CD4-positive, alpha-beta T cell (primary cell): ENCODE measurements around the gene RSL24D1. TPM values are rescaled to one million over a fixed set of nuclear protein-coding genes. Genes with fewer than 3 reads are reported as not detected.

ENCODE experiments used
- ATAC-seq: fragments of 200-7000 bp; cut with Tn5 transposase; one replicate; pipeline ENCODE4 v1.10.0; 2022; ENCODE audit warnings: mild to moderate bottlenecking; ENCODE audit not compliant: poor library complexity
- CTCF ChIA-PET: fragments of 350-600 bp; sonication (Branson Sonifier 250); formaldehyde crosslinking; loops from one replicate; lab custom pipeline; 2021; ENCODE audit warnings: antibody characterized with exemption, inconsistent platforms; lab: Charles Lee
- POLR2A ChIA-PET: fragments of 350-600 bp; sonication (Branson Sonifier 250); formaldehyde crosslinking; loops from one replicate; lab custom pipeline; 2021; ENCODE audit warnings: antibody characterized with exemption, inconsistent platforms; lab: Charles Lee
- DNase-seq, 14 experiments: peaks; one replicate each; pipeline ENCODE4 v3.0.0-alpha.2; 2013 to 2020; ENCODE audit warnings: mixed read lengths in 2 of 14
- H3K27ac ChIP-seq, 2 donors: one replicate each; pipeline versions ENCODE4 v1.5.1 to v1.7.0; 2013; ENCODE audit warnings: low read length in 2 of 2, low read depth in 1 of 2, mild to moderate bottlenecking in 1 of 2
- H3K27me3 ChIP-seq, 2 experiments: 1 replicate in 1 of 2; 2 replicates in 1 of 2; pipeline versions ENCODE4 v1.6.1 to v1.7.0; 2013; ENCODE audit warnings: low read length in 2 of 2, control low read depth in 1 of 2, mild to moderate bottlenecking in 1 of 2, moderate library complexity in 1 of 2; ENCODE audit not compliant: insufficient read depth in 2 of 2, control insufficient read depth in 1 of 2
- H3K36me3 ChIP-seq: one replicate; pipeline ENCODE4 v1.6.1; 2013; ENCODE audit warnings: low read length, control low read depth; ENCODE audit not compliant: insufficient read depth
- H3K4me1 ChIP-seq: one replicate; pipeline ENCODE4 v1.6.1; 2013; ENCODE audit warnings: low read length, control low read depth; ENCODE audit not compliant: insufficient read depth
- H3K4me3 ChIP-seq: one replicate; pipeline ENCODE4 v1.5.1; 2013; ENCODE audit warnings: mild to moderate bottlenecking, low read length, moderate library complexity
- H3K9me3 ChIP-seq, 2 experiments: 1 replicate in 1 of 2; 2 replicates in 1 of 2; pipeline versions ENCODE4 v1.6.1 to v1.7.0; 2013; ENCODE audit warnings: low read length in 2 of 2, mild to moderate bottlenecking in 2 of 2, control low read depth in 1 of 2, moderate library complexity in 1 of 2; ENCODE audit not compliant: control insufficient read depth in 1 of 2, insufficient read depth in 1 of 2
- H3K27ac Mint-ChIP-seq: one replicate; pipeline ENCODE4 v1.8.0; 2020; ENCODE audit warnings: mixed read lengths
- H3K27me3 Mint-ChIP-seq: one replicate; pipeline ENCODE4 v1.8.0; 2021; ENCODE audit warnings: mixed read lengths
- H3K36me3 Mint-ChIP-seq: one replicate; pipeline ENCODE4 v1.8.0; 2021; ENCODE audit warnings: low read depth, mixed read lengths
- H3K4me1 Mint-ChIP-seq: one replicate; pipeline ENCODE4 v1.8.0; 2021; ENCODE audit warnings: low read depth, mixed read lengths
- H3K4me3 Mint-ChIP-seq: one replicate; pipeline ENCODE4 v1.8.0; 2020; ENCODE audit warnings: mild to moderate bottlenecking, mixed read lengths
- H3K9me3 Mint-ChIP-seq: one replicate; pipeline ENCODE4 v1.8.0; 2020; ENCODE audit warnings: mixed read lengths
- intact Hi-C, 2 experiments: fragments of 100-400 bp; cut with DNase I in 1 of 2; cut with micrococcal nuclease in 1 of 2; formaldehyde crosslinking; loops; one replicate each; pipeline versions ENCODE4 v1.15.1 to v1.9.0; 2023 to 2025; cut with DNase I, micrococcal nuclease
- total RNA-seq, 174 experiments: library from RNA in 2 of 174; stranded (reverse) in 2 of 174; gene quantifications; one replicate each; pipeline ENCODE4 v1.2.3 and lab custom pipeline; 2021 to 2026
- TF ChIP-seq, protein P1 (sequence below): fragments of 200-600 bp; IDR thresholded peaks from one replicate; pipeline ENCODE4 v1.8.0; 2022; ENCODE audit warnings: antibody characterized with exemption, mild to moderate bottlenecking

Gene RSL24D1
- total RNA-seq, 2 experiments from 2014 or later = 163 to 164 TPM

DNA sequence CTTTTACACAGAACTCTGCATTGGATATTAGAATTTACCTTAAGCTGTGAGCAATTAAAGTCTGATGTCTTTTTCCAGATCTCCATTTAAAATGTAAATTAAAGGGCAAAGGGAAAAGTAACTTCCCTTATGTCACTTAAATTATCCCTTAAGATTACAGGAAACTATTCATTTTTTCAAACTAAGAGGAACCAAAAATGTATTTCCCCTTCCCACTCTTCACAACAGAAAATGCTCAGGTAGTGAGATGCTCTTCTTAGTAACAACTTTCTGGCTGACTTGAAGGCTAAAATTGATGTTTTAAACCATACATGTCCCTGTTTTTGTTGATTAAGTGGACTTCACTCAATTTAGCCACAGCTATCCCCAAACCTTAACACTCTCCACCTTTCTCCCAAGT lies 17.6 kb downstream of the RSL24D1 start:
- ChIA-PET CTCF (interaction anchor here (1.2 kb wide), 1 partner anchor 18 kb away, joined by 4 read pairs; the partner anchor contains the start of gene RSL24D1), POLR2A (interaction anchor here (0.6 kb wide), 1 partner anchor 11 kb away, joined by 3 read pairs; no protein-coding TSS in a partner anchor)
- no peaks in the 10 kb centered on the region for H3K27me3 Mint-ChIP-seq
- H3K9me3 Mint-ChIP-seq = no peaks in the 10 kb centered on the region
- DNase-seq = no peak
- peaks cover 1% of the 10 kb centered on the region for H3K4me1 Mint-ChIP-seq
- Histone ChIP-seq H3K4me1 (no peaks in the 10 kb centered on the region), H3K27me3 (no peaks in the 10 kb centered on the region), H3K36me3 (peaks cover 56% of the 10 kb centered on the region), H3K27ac (no peak overlapping the region), H3K9me3 (no peaks in the 10 kb centered on the region), H3K4me3 (no peak overlapping the region)
- no peak overlapping the region for H3K4me3 Mint-ChIP-seq
- no peak overlapping the region for H3K27ac Mint-ChIP-seq
- peaks cover 73% of the 10 kb centered on the region for H3K36me3 Mint-ChIP-seq
- intact Hi-C loops = no loop called here
- ATAC-seq = no peak
- TF ChIP-seq, protein P1, sequence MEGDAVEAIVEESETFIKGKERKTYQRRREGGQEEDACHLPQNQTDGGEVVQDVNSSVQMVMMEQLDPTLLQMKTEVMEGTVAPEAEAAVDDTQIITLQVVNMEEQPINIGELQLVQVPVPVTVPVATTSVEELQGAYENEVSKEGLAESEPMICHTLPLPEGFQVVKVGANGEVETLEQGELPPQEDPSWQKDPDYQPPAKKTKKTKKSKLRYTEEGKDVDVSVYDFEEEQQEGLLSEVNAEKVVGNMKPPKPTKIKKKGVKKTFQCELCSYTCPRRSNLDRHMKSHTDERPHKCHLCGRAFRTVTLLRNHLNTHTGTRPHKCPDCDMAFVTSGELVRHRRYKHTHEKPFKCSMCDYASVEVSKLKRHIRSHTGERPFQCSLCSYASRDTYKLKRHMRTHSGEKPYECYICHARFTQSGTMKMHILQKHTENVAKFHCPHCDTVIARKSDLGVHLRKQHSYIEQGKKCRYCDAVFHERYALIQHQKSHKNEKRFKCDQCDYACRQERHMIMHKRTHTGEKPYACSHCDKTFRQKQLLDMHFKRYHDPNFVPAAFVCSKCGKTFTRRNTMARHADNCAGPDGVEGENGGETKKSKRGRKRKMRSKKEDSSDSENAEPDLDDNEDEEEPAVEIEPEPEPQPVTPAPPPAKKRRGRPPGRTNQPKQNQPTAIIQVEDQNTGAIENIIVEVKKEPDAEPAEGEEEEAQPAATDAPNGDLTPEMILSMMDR = no peak

DNA sequence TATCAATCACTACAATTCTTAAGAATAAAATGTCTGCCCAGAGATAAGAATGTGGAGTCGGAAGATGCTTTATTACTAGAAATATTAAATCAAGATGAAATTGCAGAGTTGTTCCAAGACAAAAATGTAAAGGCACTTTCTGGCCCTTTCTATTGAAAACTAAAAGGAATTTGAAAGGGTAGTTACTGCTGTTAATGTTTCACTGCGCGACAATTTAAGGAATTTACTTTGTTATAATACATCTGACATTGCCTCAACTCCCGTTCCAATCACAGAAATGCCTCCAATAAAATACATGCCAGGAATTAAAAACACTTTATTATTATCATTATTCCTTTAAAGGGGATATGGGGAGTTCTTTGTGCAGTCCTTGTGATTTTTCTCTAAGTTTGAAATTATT lies 26.4 kb downstream of the RSL24D1 start:
- Mint-ChIP-seq H3K4me3 (no peak overlapping the region), H3K4me1 (no peaks in the 10 kb centered on the region), H3K36me3 (peaks cover 6% of the 10 kb centered on the region), H3K9me3 (no peaks in the 10 kb centered on the region), H3K27ac (no peak overlapping the region), H3K27me3 (no peaks in the 10 kb centered on the region)
- Histone ChIP-seq H3K27ac (no peak overlapping the region), H3K4me3 (no peak overlapping the region), H3K27me3 (no peaks in the 10 kb centered on the region), H3K36me3 (no peaks in the 10 kb centered on the region), H3K4me1 (no peaks in the 10 kb centered on the region), H3K9me3 (no peaks in the 10 kb centered on the region)
- TF ChIP-seq, protein P1 = no peak
- ATAC-seq = no peak
- no peak for DNase-seq
- ChIA-PET POLR2A (no interaction called here), CTCF (no interaction called here)
- intact Hi-C loops = no loop called here

DNA sequence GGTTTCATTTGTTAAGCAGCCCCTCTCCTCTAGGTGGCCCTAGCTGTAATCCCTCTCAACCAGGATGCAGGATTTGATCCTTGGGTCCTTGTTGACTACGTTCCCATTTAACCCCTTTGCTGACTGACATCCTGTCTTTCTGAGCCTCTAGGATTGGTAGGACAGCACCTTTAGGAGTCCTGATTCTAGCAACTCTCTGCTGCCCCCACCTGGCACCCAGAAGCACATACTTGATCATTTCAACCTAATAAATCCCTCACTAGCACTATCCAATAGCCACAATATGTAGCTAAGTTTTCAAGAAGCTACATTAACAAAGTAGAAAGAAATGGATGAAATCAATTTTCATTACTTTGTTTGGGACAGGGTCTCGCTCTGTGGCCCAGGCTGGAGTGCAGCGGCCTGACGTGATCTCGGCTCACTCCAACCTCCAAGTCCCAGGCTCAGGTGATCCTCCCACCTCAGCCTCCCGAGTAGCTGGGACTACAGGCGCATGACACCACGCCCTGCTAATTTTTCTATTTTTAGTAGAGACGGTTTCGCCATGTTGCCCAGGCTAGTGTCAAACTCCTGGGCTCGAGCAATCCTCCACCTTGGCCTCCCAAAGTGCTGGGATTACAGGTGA lies 28.3 kb downstream of the RSL24D1 start:
- no peaks in the 10 kb centered on the region for H3K36me3 ChIP-seq
- H3K9me3 Mint-ChIP-seq = no peaks in the 10 kb centered on the region
- no peaks in the 10 kb centered on the region for H3K27me3 Mint-ChIP-seq
- no peaks in the 10 kb centered on the region for H3K4me1 ChIP-seq
- no peak overlapping the region for H3K4me3 ChIP-seq
- ATAC-seq (peak; percentile 62), DNase-seq (peak; percentile 15 to 68 (median 35))
- TF ChIP-seq, protein P1 = peak; percentile 77
- no peaks in the 10 kb centered on the region for H3K9me3 ChIP-seq
- H3K36me3 Mint-ChIP-seq = no peaks in the 10 kb centered on the region
- POLR2A ChIA-PET = interaction anchor here (1.5 kb wide), 1 partner anchor 28 kb away, joined by 3 read pairs; the partner anchor contains the start of gene RSL24D1
- H3K27me3 ChIP-seq = no peaks in the 10 kb centered on the region
- no peak overlapping the region for H3K4me3 Mint-ChIP-seq
- CTCF ChIA-PET = interaction anchor here (1.4 kb wide), 1 partner anchor 28 kb away, joined by 3 read pairs; the partner anchor contains the start of gene RSL24D1
- intact Hi-C loops = no loop called here
- no peaks in the 10 kb centered on the region for H3K4me1 Mint-ChIP-seq
- no peak overlapping the region for H3K27ac ChIP-seq
- no peak overlapping the region for H3K27ac Mint-ChIP-seq
